Endothelial cell of umbilical vein (primary cell): Measurements from ENCODE around the gene COL23A1.

ENCODE experiments used
- CTCF ChIP-seq, 2 donors: IDR thresholded peaks; 1 replicate in 1 of 2; 2 replicates in 1 of 2; pipeline ENCODE4 v1.5.1; 2011; ENCODE audit warnings: low read length in 2 of 2, mild to moderate bottlenecking in 2 of 2, moderate library complexity in 2 of 2, control low read depth in 1 of 2, inconsistent platforms in 1 of 2, low read depth in 1 of 2; ENCODE audit not compliant: insufficient read depth in 1 of 2; ENCODE audit errors: extremely low read depth in 1 of 2
- EZH2 ChIP-seq: IDR thresholded peaks from 2 replicates; pipeline ENCODE4 v1.6.1; 2012; ENCODE audit warnings: borderline replicate concordance, low read depth, mild to moderate bottlenecking, moderate library complexity, low read length, inconsistent platforms; ENCODE audit not compliant: severe bottlenecking
- POLR2A ChIP-seq: IDR thresholded peaks from 2 replicates; pipeline ENCODE4 v1.6.1; 2012; ENCODE audit warnings: low read depth, mild to moderate bottlenecking, control low read depth, low read length
- POLR2AphosphoS5 ChIP-seq: IDR thresholded peaks from 2 replicates; pipeline ENCODE4 v1.6.1; 2012; ENCODE audit warnings: low read depth, mild to moderate bottlenecking, control low read depth, low read length, moderate library complexity; ENCODE audit not compliant: insufficient read depth

GRCh38 chr5:178240766-178241165, 349.4 kb downstream of the COL23A1 start:
- TF ChIP-seq EZH2 (no peak), POLR2AphosphoS5 (no peak), CTCF (IDR thresholded peaks at IDR 0.05; ENCODE audit: extremely low read depth in 1 of 2, insufficient read depth in 1 of 2, low read depth in 1 of 2, low read length in 2 of 2) (no peak), POLR2A (no peak)
